Stimulated activated CD8-positive, alpha-beta memory T cell treated with anti-CD3 and anti-CD28 coated beads, Interleukin-12 subunit alpha, Interleukin-12 subunit beta, amount 100 ng/mL, for 4 hours (primary cell): ENCODE data around the gene PHACTR1.
"Not testable (repeated sequence)": the region's sequence is repeated elsewhere in the genome, so short reads cannot be mapped to it uniquely, and the experiment has no call there.

Source experiments
- DNase-seq: peaks from one replicate; pipeline ENCODE4 v3.0.0-alpha.2; 2020; ENCODE audit warnings: low read depth

The PHACTR1 gene

DNA sequence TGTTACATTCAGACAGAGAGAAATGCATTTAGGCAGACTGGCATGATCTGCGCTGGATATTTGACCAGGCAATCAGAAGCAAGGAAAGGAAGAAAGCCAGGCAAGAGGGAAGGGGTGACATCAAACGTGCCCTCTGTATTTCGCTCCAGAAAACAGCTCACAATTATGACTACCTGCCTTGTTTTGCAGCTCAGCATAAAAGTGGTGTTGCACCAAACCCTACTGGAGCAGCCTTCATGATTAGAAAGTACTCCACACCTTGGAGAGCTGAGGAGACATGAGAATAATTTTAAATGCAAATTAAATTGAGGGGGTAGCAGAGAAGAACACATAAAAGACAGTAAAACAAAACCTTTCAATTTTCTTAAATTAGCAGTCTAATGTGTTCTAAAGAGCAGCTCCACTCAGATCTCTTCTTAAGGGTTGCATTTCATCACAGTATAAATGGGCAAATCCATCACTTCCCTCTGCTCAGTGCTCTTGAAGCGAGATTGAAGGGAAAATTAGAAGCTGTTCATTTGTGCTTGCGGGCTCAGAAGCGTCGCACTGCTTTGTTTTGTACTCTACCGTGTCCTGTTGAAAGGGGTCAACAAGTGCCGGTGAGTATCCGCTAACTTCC, at the start of gene PHACTR1:
TSS of gene PHACTR1 (plus strand) at position 470 of the 619 bp plus-strand sequence.
- no peak for DNase-seq

DNA sequence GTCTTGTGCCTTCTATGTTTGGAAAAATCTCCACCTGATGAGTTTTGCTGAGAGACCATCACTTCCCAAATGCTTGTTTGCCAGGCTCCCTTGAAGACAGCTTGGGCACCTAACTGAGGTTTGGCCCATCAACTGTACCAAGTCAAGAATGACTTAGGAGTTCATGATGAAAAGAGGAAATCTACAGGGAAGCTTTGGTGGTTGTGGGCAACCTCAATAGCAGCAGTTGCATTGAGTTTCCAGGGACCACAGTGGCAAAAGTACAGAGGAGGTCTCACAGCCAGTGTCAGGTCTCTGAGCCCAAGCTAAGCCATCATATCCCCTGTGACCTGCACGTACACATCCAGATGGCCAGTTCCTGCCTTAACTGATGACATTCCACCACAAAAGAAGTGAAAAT, 49.7 kb upstream of the PHACTR1 start:
- DNase-seq: no peak

GRCh38 chr6:12675931-12676330, 40.6 kb upstream of the PHACTR1 start:
- no peak for DNase-seq

GRCh38 chr6:12679341-12679740, 37.2 kb upstream of the PHACTR1 start:
- DNase-seq: no peak

DNA sequence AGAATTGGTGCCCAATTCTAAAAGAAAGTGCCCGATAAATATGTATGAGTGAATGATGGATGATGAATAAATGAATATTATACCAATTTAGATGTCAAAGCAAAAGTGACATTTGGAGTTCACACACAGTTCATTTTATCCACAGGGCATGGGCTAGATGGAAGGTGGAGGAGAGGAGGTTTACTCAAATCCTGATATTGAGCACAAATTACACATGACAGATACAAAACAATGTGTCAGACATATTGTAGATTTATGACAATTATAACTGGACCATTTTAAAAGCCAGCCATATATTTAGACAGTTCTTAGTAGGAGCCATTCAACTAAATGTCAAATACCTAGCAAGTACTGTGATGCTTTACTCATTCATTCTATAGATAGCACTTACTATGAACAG, 23.4 kb upstream of the PHACTR1 start:
- no peak for DNase-seq

DNA sequence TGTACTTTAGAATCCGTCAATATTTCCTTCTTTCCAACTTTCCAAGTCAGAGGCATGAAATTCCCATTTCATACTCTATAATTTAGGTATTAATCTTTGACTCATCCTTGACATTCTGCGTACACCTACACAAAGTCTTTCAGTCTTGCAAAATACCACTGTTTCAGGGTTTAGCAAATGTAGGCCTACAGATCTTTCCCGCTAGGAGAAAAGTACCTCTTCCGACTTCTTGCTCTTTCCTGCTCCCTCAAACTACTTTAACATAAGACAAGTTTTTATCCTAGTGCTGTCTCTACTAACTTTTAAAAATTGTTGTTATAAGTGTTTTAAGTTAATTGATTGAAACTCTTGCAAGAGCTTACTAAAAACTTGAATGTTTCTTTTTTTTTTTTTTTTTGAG, 18.3 kb upstream of the PHACTR1 start:
- DNase-seq: no peak

GRCh38 chr6:12704946-12705345, 11.6 kb upstream of the PHACTR1 start:
- no peak for DNase-seq

- DNase-seq: no peak
Observed at GRCh38 chr6:12709116-12709515, 7.5 kb upstream of the PHACTR1 start.

DNA sequence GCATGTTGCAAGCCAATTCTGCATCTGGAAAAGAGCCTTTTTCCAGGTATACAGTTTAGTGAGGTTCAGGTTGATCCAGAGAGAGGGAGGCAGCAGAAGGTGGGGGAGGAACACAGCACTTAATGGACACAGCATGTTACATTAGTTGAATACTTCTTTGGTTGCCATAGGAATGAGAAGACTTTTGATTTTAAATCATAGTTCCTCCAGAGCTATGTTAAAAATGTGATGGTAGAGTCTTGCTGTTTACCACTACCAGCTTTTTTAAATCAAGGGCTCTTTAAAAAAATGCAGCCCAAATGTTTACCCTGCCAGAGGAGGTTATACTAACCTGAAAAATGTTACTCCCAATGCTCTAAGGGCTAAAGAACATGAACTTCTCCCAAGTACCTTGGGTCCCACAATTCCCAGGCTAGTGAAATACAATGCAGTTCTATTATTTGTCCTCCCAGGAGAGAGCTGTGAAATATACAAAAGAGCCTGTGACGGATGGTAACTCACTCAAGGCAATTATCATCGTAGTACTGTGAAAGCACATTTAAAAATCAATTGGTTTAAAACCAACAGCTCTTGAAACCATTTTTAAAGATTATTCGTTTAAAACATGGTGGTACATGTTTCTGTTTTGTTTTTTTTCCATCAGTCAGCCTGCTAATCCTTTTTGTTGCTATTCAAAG, 6.9 kb upstream of the PHACTR1 start:
- no peak for DNase-seq

DNA sequence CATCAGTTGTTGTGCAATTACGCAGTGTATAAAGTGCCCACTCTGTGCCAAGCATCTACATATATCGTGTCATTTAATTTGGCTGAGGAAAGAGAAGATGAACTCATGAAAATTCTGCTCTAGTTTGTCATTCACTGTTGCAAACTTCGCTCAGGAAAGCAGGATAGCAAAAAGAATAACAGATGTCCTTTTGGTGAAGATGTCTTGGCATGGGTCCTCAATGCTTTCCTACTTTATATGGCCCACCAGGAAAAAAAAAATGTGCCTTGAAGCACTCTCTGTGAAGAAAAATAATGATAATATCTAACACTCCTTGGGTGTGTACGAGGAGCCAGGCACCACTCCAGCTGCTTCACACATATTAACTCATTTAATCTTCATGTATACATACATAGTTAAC, 5.6 kb upstream of the PHACTR1 start:
- DNase-seq: no peak

DNA sequence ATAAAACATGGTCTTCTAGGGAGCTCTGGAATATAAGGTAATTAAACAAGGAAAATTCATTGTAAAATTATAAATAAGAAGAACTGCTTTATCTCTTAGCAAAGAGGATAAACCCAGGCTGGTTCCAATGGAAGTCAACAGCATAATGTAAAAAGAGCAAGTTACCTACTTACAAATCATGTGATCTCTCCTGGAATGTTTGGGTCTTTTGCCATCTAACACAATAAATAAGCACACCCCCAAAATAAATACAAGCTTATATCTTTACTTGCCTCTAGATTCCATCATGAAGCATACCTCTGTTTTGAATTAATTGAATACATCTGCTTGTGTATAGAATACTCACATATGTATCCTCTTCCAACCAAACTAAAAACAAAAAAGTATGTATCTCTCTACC, 2.5 kb upstream of the PHACTR1 start:
- DNase-seq: no peak

DNA sequence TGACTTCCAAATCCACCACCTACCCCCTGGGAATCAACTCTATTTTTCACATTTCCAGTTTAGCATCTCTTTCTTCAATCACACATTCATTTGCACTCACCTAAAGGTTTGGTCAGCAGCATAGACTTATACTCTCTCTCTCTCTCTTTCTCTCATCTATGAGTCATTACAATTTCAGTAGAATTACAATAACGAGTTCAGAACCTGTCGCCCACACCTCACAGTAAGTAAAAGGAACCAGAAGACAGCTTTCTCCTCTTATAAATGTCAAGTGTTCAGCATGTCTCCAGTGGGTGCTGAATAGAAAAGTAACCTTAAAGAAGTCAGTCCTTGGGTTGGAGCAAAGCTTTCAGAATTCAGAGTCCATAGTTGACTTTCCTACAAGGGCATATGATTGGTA, 1.1 kb upstream of the PHACTR1 start:
- no peak for DNase-seq

DNA sequence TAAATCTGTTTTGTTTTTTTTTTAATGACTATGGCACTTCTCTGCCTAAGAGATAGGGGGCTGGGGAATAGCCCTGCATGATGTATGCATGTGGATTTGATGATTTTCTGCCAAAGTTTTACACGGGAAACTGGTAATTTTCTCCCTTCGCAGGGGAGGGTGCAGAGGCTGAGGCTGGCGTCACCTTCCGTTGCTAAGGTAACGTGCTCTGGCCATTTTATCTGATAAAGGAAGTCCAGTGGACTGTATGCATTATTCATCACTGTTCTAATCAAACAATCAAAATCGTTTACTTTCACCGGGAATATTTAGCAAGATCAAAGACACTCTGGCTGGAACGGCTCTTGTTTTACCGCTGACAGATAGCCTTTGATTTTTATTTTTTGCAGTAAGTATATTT, 789 bp downstream of the PHACTR1 start:
- DNase-seq: no peak

DNA sequence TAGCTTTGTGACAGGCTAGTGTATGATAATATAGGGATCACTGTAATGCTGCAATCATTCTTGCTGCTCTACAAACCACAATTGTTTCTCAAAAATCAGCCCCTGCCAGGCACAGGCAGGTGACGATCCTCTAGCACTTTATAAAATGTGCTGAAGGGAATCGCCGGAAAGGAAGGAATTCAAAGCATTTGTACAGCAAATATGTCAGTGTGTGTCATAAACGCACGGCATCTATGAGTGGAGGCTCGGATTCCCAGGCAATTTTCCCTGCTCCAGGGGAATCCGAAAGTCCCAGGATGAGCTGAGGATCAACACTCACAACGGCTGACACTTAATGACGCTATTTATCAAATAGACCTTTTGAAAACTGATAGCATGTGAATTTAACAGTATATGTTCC, 1.4 kb downstream of the PHACTR1 start:
- no peak for DNase-seq

GRCh38 chr6:12719017-12719416, 2.5 kb downstream of the PHACTR1 start:
- DNase-seq: no peak

GRCh38 chr6:12720310-12720709, 3.7 kb downstream of the PHACTR1 start:
- no peak for DNase-seq

DNA sequence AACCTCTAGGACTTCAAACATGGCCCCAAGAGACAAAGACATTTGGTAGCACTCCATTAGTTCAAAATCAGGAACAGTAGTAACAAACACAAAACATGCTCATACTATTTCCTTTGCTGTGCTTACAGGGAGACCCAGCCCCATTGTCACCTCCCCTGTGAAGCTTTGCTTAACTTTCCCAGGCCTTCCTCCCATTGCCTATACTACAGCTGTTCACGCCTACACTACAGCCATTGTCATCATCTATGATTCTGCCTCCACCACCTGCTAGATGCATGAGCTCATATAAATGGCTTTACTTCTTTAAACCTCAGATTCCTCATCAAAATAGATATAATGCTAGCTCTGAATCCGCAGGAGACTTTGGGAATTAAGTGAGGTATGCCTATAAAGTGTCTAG, 8.7 kb downstream of the PHACTR1 start:
- DNase-seq: no peak

DNA sequence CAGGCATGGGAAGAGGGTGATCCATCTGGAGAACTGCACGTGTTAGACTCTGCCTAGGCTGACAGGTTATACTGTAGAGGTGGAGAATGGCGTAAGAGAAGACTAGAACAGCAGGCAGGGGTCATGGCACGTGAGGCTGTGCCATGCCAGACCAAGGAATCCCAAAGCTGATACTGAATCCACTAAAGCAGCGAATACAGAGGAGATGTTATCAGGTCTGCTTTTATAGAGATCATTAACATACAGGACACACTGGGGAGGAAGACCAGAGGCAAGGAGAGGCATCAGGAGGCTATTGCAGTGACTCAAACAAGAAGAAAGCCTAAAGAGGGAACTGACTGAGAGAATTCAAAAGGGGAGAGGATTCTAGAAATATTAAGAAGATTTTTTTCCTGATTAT, 12.9 kb downstream of the PHACTR1 start:
- DNase-seq: no peak

GRCh38 chr6:12730809-12731208, 14.2 kb downstream of the PHACTR1 start:
- DNase-seq: not testable (repeated sequence)

DNA sequence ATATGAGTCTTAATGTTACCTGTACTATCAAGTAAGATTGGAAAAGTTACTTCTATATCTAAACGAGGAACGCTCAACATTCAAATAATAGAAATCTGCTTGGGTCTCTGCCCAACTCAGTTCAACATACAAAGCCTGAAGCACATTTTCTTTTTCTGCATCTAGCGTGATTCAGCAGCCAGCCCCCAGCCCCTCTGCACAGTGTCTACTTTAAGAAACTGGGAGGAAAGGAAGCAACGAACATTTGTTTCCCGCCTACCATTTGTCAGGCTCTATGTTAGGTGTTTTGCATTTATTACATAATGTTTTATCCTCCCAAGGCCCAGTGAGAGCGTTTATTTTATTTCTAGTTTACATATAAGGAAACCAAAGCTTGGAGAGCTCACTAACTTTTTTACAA, 17.3 kb downstream of the PHACTR1 start:
- DNase-seq: no peak

- no peak for DNase-seq
Observed at GRCh38 chr6:12735786-12736185, 19.2 kb downstream of the PHACTR1 start.

GRCh38 chr6:12748411-12748810, 31.8 kb downstream of the PHACTR1 start:
- no peak for DNase-seq

DNA sequence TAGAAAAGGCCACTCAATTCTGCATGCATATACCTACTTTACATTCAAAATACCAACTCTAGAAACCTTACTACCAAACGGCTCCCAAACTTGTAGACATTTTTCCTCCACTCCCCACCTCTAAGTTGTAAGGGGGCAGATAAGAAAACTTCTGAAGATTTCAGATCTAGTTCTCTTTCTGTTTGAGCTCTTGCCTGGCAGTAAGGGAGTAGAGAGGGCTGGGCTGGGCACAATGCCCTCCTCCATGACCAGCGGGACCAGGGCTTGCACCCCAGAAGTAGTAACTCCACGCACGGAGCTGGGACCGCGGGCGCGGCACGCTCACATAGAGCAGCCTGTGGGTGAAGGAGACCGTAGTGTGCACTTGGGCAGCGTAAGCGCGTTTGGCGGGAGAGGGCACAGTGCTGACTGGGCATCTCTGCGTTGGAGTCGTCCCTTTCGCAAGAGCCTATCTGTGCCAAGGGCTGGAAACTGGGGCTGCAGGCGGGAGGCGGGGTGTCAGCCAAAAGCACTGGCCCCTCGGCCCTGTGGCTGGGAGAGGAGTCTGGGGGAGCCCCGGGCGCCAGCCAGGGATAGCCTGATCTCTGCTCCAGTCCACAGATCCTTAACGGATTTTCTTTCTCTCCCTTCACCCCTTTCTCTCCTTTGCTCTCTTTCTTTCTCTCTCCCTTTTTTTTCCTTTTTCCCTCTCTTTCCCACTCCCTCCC, 32.4 kb downstream of the PHACTR1 start:
- no peak for DNase-seq
